A549 (cell line): Measurements from ENCODE around the gene TFPT. TPM values are rescaled to one million over a fixed set of nuclear protein-coding genes. Genes with fewer than 3 reads are reported as not detected.
A peak's percentile ranks its signal among the peaks of the same experiment; 100 is the strongest.

Experiments
- ATAC-seq, 2 experiments: fragments of 200-7000 bp in 1 of 2; fragments of >200 bp in 1 of 2; cut with Nextera tagmentation in 1 of 2; cut with Tn5 transposase in 1 of 2; 3 replicates each; pipeline versions ENCODE4 v1.8.0 to v1.9.1; 2018 to 2020; ENCODE audit warnings: mild to moderate bottlenecking in 1 of 2, moderate library complexity in 1 of 2
- CTCF ChIA-PET: fragments of 300-600 bp; sonication (Branson Sonifier 250); formaldehyde crosslinking; extraction: SDS; loops from one replicate; lab custom pipeline; 2021; ENCODE audit warnings: antibody characterized with exemption, inconsistent platforms; lab: Yijun Ruan, JAX
- POLR2A ChIA-PET: fragments of 350-600 bp; formaldehyde crosslinking; extraction: SDS; loops from one replicate; lab custom pipeline; 2021; ENCODE audit warnings: antibody characterized with exemption, inconsistent platforms; lab: Yijun Ruan, JAX
- DNase-seq, 2 experiments: peaks; one replicate each; pipeline versions ENCODE4 v3.0.0 to v3.0.0-alpha.2; 2011 to 2016; ENCODE audit warnings: low read depth in 1 of 2, low spot score in 1 of 2
- FAIRE-seq: peaks from 2 replicates; lab custom pipeline; 2011; peaks lifted over from hg19 to GRCh38; lab: Jason Lieb, UNC
- H3K27ac ChIP-seq, 2 experiments: fragments of >200 bp; sonication (Bioruptor Twin); formaldehyde crosslinking; 3 replicates each; pipeline ENCODE4 v1.5.1; 2016 to 2017
- H3K4me1 ChIP-seq: fragments of >200 bp; sonication (Bioruptor Twin); formaldehyde crosslinking; 3 replicates; pipeline ENCODE4 v1.6.1; 2016
- H3K4me2 ChIP-seq: fragments of >200 bp; sonication (Bioruptor Twin); formaldehyde crosslinking; 3 replicates; pipeline ENCODE4 v1.6.1; 2016
- H3K4me3 ChIP-seq: fragments of >200 bp; sonication (Bioruptor Twin); formaldehyde crosslinking; 3 replicates; pipeline ENCODE4 v1.5.1; 2016
- H3K9me3 ChIP-seq: fragments of >200 bp; sonication (Bioruptor Twin); formaldehyde crosslinking; 3 replicates; pipeline ENCODE4 v1.6.1; 2016
- CHD2 ChIP-seq: fragments of 150-350 bp; IDR thresholded peaks from 2 replicates; pipeline ENCODE4 v1.6.1; 2014; ENCODE audit warnings: low read length; ENCODE audit not compliant: partially characterized antibody
- EHF ChIP-seq: fragments of 250-450 bp; sonication (Bioruptor Pico); IDR thresholded peaks from 2 replicates; pipeline ENCODE4 v1.5.0; 2020; ENCODE audit warnings: mild to moderate bottlenecking
- ESRRA ChIP-seq: fragments of 150-350 bp; IDR thresholded peaks from 2 replicates; pipeline ENCODE4 v1.6.1; 2014; ENCODE audit warnings: mild to moderate bottlenecking, low read length, borderline replicate concordance
- FOXS1 ChIP-seq: fragments of 250-450 bp; sonication (Bioruptor Pico); IDR thresholded peaks from 2 replicates; pipeline ENCODE4 v1.5.0; 2020; ENCODE audit warnings: mild to moderate bottlenecking, moderate library complexity
- GATA3 ChIP-seq: IDR thresholded peaks from 2 replicates; pipeline ENCODE4 v1.6.1; 2012; ENCODE audit warnings: borderline replicate concordance
- HMGXB4 ChIP-seq: fragments of 250-450 bp; sonication (Bioruptor Pico); IDR thresholded peaks from 2 replicates; pipeline ENCODE4 v1.5.0; 2021; ENCODE audit warnings: mild to moderate bottlenecking, moderate library complexity, borderline replicate concordance
- HOXA7 ChIP-seq: fragments of 250-450 bp; sonication (Bioruptor Pico); IDR thresholded peaks from 2 replicates; pipeline ENCODE4 v1.5.0; 2020; ENCODE audit warnings: mild to moderate bottlenecking, moderate library complexity
- JUN ChIP-seq, 2 experiments: fragments of >200 bp; sonication (Bioruptor Twin); formaldehyde crosslinking; IDR thresholded peaks; 2 replicates in 1 of 2; 3 replicates in 1 of 2; pipeline ENCODE4 v1.6.1; 2016 to 2017
- MAFK ChIP-seq: fragments of 450-650 bp; IDR thresholded peaks from 2 replicates; pipeline ENCODE4 v1.6.1; 2014; ENCODE audit not compliant: partially characterized antibody
- MYC ChIP-seq: IDR thresholded peaks from 2 replicates; pipeline ENCODE4 v1.6.1; 2012; ENCODE audit warnings: mild to moderate bottlenecking, inconsistent platforms, low read length, improper control_type of control experiment, borderline replicate concordance
- NPAS2 ChIP-seq: fragments of 250-450 bp; sonication (Bioruptor Pico); IDR thresholded peaks from 2 replicates; pipeline ENCODE4 v1.8.0; 2022; ENCODE audit warnings: mild to moderate bottlenecking, moderate library complexity, borderline replicate concordance
- NR3C1 ChIP-seq: fragments of >200 bp; sonication (Bioruptor Twin); formaldehyde crosslinking; IDR thresholded peaks from 3 replicates; pipeline ENCODE4 v1.6.1; 2017
- PBX3 ChIP-seq: IDR thresholded peaks from 2 replicates; pipeline ENCODE4 v1.6.1; 2012
- PHF8 ChIP-seq: fragments of 200-600 bp; sonication (generic); IDR thresholded peaks from 2 replicates; pipeline ENCODE4 v1.6.1; 2016; ENCODE audit warnings: low read depth, mild to moderate bottlenecking, antibody characterized with exemption, moderate library complexity, borderline replicate concordance
- POLR2AphosphoS2 ChIP-seq: conservative IDR thresholded peaks from 2 replicates; pipeline ENCODE4 v1.6.1; 2012; ENCODE audit warnings: low read length, improper control_type of control experiment, inconsistent platforms
- RAD21 ChIP-seq, 2 experiments: fragments of >200 bp in 1 of 2; sonication (Bioruptor Twin) in 1 of 2; formaldehyde crosslinking in 1 of 2; IDR thresholded peaks in 1 of 2; conservative IDR thresholded peaks in 1 of 2; 2 replicates in 1 of 2; 3 replicates in 1 of 2; pipeline ENCODE4 v1.6.1; 2012 to 2018; ENCODE audit warnings: inconsistent platforms in 1 of 2
- RCOR1 ChIP-seq: fragments of 150-350 bp; IDR thresholded peaks from 2 replicates; pipeline ENCODE4 v1.6.1; 2014; ENCODE audit warnings: antibody characterized with exemption, low read length, low read depth
- TP53 ChIP-seq: fragments of 250-450 bp; sonication (Bioruptor Pico); IDR thresholded peaks from 2 replicates; pipeline ENCODE4 v1.5.0; 2021; ENCODE audit warnings: mild to moderate bottlenecking, moderate library complexity
- WGBS: methylation state at CpG from one replicate; pipeline ENCODE4 v1.1.6; 2017; ENCODE audit errors: missing lambda C conversion rate; 5-methylcytosine and 5-hydroxymethylcytosine counted together
- polyA plus RNA-seq, 4 experiments: library from polyadenylated mRNA; depleted of rRNA in 3 of 4; stranded (reverse); fragments of >200 nt; fragmentation: RNase III in 1 of 4; extraction: RNeasy Plus Mini Kit Qiagen cat#74134 plus additional on column Dnase treatment in 1 of 4; gene quantifications; 2 replicates in 3 of 4; 3 replicates in 1 of 4; pipeline ENCODE4 v1.2.3, GENCODE V29; 2011 to 2017
- TF ChIP-seq, protein P1 (sequence below): fragments of 250-450 bp; sonication (Bioruptor Pico); IDR thresholded peaks from 2 replicates; pipeline ENCODE4 v1.5.0; 2020; ENCODE audit warnings: low read depth, mild to moderate bottlenecking, moderate library complexity
- TF ChIP-seq, protein P2 (sequence below): fragments of >200 bp; sonication (Bioruptor Twin); formaldehyde crosslinking; IDR thresholded peaks from 2 replicates; pipeline ENCODE4 v1.6.1; 2016

The TFPT gene
- polyA plus RNA-seq, 2 of the 4 experiments (the other 2 are of a cell fraction): 16.1 to 26.1 TPM

GRCh38 chr19:54152267-54152666, 36.8 kb upstream of the TFPT start (continued):
- no peak for TF ChIP-seq NPAS2
- TF ChIP-seq NR3C1: no peak
- TF ChIP-seq HOXA7 (CRISPR knock-in tag): no peak
- no peak for TF ChIP-seq ESRRA

GRCh38 chr19:54151362-54152035, 36.0 kb upstream of the TFPT start:
- CTCF ChIA-PET: interaction anchor here (1.0 to 4.9 kb wide), 7 partner anchors 7 to 358 kb away, joined by 3 to 25 read pairs (median 4); partner anchors contain the start of genes CNOT3, LENG1, PRPF31 and TFPT
- 86% methylated on average over 23 of the region's 23 CpGs for WGBS
- POLR2A ChIA-PET: interaction anchor here (1.6 to 5.5 kb wide), 2 partner anchors 9 to 14 kb away, joined by 5 to 36 read pairs; partner anchors contain the start of gene CNOT3
- Histone ChIP-seq H3K4me3 (no peak overlapping the region), H3K9me3 (no peaks in the 10 kb centered on the region), H3K4me2 (no peak overlapping the region), H3K4me1 (no peaks in the 10 kb centered on the region), H3K27ac (no peak overlapping the region)
- ATAC-seq (peak in 1 of 2 experiments; percentile 3; a peak in 2 of 6 replicates), FAIRE-seq (no peak), DNase-seq (no peak)
- TF ChIP-seq GATA3 (no peak), HOXA7 (CRISPR knock-in tag) (no peak), JUN (IDR thresholded peaks at IDR 0.05) (no peak), EHF (CRISPR knock-in tag) (no peak), HMGXB4 (CRISPR knock-in tag) (no peak), CHD2 (no peak), MYC (no peak), PHF8 (no peak), ESRRA (no peak), PBX3 (no peak), MAFK (no peak), POLR2AphosphoS2 (no peak), FOXS1 (CRISPR knock-in tag) (no peak), RAD21 (conservative IDR thresholded peaks at IDR 0.05 in 1 of 2, IDR thresholded peaks at IDR 0.05 in 1 of 2) (no peak), TP53 (no peak), RCOR1 (no peak)
- TF ChIP-seq, protein P1, sequence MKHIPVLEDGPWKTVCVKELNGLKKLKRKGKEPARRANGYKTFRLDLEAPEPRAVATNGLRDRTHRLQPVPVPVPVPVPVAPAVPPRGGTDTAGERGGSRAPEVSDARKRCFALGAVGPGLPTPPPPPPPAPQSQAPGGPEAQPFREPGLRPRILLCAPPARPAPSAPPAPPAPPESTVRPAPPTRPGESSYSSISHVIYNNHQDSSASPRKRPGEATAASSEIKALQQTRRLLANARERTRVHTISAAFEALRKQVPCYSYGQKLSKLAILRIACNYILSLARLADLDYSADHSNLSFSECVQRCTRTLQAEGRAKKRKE (CRISPR knock-in tag): no peak
- TF ChIP-seq, protein P2, sequence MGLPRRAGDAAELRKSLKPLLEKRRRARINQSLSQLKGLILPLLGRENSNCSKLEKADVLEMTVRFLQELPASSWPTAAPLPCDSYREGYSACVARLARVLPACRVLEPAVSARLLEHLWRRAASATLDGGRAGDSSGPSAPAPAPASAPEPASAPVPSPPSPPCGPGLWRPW: no peak
